Loucy (cell line): ENCODE results near the gene ANKRD39.

Experiments used
- EZH2phosphoT487 ChIP-seq: fragments of 200-600 bp; IDR thresholded peaks from 2 replicates; pipeline ENCODE4 v1.6.1; 2018; ENCODE audit warnings: antibody characterized with exemption, mild to moderate bottlenecking, moderate library complexity, borderline replicate concordance
- TF ChIP-seq, protein P1 (sequence below): fragments of 200-600 bp; sonication (generic); conservative IDR thresholded peaks from 2 replicates; pipeline ENCODE4 v1.5.1; 2014; ENCODE audit warnings: mild to moderate bottlenecking, antibody characterized with exemption, low read length

DNA sequence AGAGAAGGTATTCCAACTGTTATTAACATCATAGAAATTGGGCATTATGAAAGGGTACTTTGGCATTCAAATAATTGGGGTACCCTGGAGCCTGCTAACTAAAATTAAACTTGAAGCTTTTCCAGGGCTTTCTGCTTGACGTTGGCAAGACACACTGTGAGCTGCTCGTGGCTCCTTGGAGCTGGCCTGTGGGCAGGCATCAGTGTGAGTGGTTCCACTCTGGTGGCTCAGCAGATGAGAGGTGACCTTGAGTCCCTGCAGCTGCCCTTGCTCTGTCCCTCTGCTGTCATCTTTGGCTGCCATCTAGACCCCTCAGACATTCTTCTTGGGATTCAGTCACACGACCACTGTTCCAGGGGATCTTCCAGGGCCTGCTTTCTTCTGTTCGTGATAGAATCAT, 35.0 kb downstream of the ANKRD39 start:
- TF ChIP-seq, protein P1, sequence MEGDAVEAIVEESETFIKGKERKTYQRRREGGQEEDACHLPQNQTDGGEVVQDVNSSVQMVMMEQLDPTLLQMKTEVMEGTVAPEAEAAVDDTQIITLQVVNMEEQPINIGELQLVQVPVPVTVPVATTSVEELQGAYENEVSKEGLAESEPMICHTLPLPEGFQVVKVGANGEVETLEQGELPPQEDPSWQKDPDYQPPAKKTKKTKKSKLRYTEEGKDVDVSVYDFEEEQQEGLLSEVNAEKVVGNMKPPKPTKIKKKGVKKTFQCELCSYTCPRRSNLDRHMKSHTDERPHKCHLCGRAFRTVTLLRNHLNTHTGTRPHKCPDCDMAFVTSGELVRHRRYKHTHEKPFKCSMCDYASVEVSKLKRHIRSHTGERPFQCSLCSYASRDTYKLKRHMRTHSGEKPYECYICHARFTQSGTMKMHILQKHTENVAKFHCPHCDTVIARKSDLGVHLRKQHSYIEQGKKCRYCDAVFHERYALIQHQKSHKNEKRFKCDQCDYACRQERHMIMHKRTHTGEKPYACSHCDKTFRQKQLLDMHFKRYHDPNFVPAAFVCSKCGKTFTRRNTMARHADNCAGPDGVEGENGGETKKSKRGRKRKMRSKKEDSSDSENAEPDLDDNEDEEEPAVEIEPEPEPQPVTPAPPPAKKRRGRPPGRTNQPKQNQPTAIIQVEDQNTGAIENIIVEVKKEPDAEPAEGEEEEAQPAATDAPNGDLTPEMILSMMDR: no peak
- no peak for TF ChIP-seq EZH2phosphoT487
